PFSK-1 (cell line): Measurements from ENCODE around the gene MET.

ENCODE experiments used
- POLR2AphosphoS5 ChIP-seq: IDR thresholded peaks from 2 replicates; pipeline ENCODE4 v1.6.1; 2012; ENCODE audit warnings: low read depth, mild to moderate bottlenecking, control low read depth, low read length, moderate library complexity
- REST ChIP-seq, 2 experiments: IDR thresholded peaks; 2 replicates each; pipeline versions ENCODE4 v1.6.1 to v1.8.0; 2011 to 2012; ENCODE audit warnings: low read depth in 2 of 2, low read length in 2 of 2, control low read depth in 1 of 2, inconsistent platforms in 1 of 2, mild to moderate bottlenecking in 1 of 2, moderate library complexity in 1 of 2; ENCODE audit not compliant: insufficient read depth in 1 of 2
- SIN3A ChIP-seq: IDR thresholded peaks from 2 replicates; pipeline ENCODE4 v1.6.1; 2012; ENCODE audit warnings: mild to moderate bottlenecking, low read length, moderate library complexity, borderline replicate concordance; ENCODE audit not compliant: insufficient read depth

GRCh38 chr7:116727432-116728009, 55.5 kb downstream of the MET start:
- TF ChIP-seq SIN3A (no peak), POLR2AphosphoS5 (no peak), REST (IDR thresholded peaks at IDR 0.05; ENCODE audit: insufficient read depth in 1 of 2, low read depth in 2 of 2, low read length in 2 of 2) (no peak)
